Measurements from ENCODE around the gene CCDC137. TPM values are rescaled to one million over a fixed set of nuclear protein-coding genes. Genes with fewer than 3 reads are reported as not detected.
A peak's percentile ranks its signal among the peaks of the same experiment; 100 is the strongest.

CCDC137 gene
- total RNA-seq, 1 donor from 2014 or later, result 32.1 TPM

- Mint-ChIP-seq H3K4me3 (peak overlapping the region; percentile 96), H3K27ac (peak overlapping the region; percentile 86), H3K36me3 (peaks cover 3% of the 10 kb centered on the region), H3K4me1 (ENCODE audit: unreplicated experiment) (peaks cover 17% of the 10 kb centered on the region), H3K9me3 (no peaks in the 10 kb centered on the region), H3K27me3 (no peaks in the 10 kb centered on the region)
- TF ChIP-seq CTCF (conservative IDR thresholded peaks at IDR 0.05), result no peak
- DNase-seq (ENCODE audit: extremely low spot score, unreplicated experiment), result no peak
These were observed 520 bp upstream of the CCDC137 start for GRCh38 chr17:81666092-81666341.

- Mint-ChIP-seq H3K9me3 (no peaks in the 10 kb centered on the region), H3K27ac (no peak overlapping the region)
These were observed 1.2 kb downstream of the CCDC137 start for GRCh38 chr17:81667754-81668153.

GRCh38 chr17:81672504-81672903 lies 6.0 kb downstream of the CCDC137 start:
- no peak overlapping the region for H3K4me3 Mint-ChIP-seq
- DNase-seq (ENCODE audit: extremely low spot score, unreplicated experiment), result no peak
- H3K36me3 Mint-ChIP-seq, result peaks cover 3% of the 10 kb centered on the region
- H3K9me3 Mint-ChIP-seq, result no peaks in the 10 kb centered on the region
- no peaks in the 10 kb centered on the region for H3K27me3 Mint-ChIP-seq
- no peak for TF ChIP-seq CTCF (conservative IDR thresholded peaks at IDR 0.05)
- H3K4me1 Mint-ChIP-seq (ENCODE audit: unreplicated experiment), result peaks cover 18% of the 10 kb centered on the region
- no peak overlapping the region for H3K27ac Mint-ChIP-seq

More at GRCh38 chr17:81667754-81668153, 1.2 kb downstream of the CCDC137 start:
- no peak for DNase-seq (ENCODE audit: extremely low spot score, unreplicated experiment)
- H3K4me3 Mint-ChIP-seq, result peak overlapping the region; percentile 92
- H3K4me1 Mint-ChIP-seq (ENCODE audit: unreplicated experiment), result peaks cover 17% of the 10 kb centered on the region
- no peak for TF ChIP-seq CTCF (conservative IDR thresholded peaks at IDR 0.05)
- peaks cover 3% of the 10 kb centered on the region for H3K36me3 Mint-ChIP-seq
- no peaks in the 10 kb centered on the region for H3K27me3 Mint-ChIP-seq

GRCh38 chr17:81672954-81673353 lies 6.4 kb downstream of the CCDC137 start:
- Mint-ChIP-seq H3K9me3 (no peaks in the 10 kb centered on the region), H3K36me3 (peaks cover 3% of the 10 kb centered on the region), H3K27ac (no peak overlapping the region), H3K4me3 (no peak overlapping the region), H3K27me3 (no peaks in the 10 kb centered on the region), H3K4me1 (ENCODE audit: unreplicated experiment) (peaks cover 13% of the 10 kb centered on the region)
- no peak for TF ChIP-seq CTCF (conservative IDR thresholded peaks at IDR 0.05)
- DNase-seq (ENCODE audit: extremely low spot score, unreplicated experiment), result no peak

GRCh38 chr17:81673561-81674258 lies 7.2 kb downstream of the CCDC137 start:
- no peaks in the 10 kb centered on the region for H3K36me3 Mint-ChIP-seq
- H3K9me3 Mint-ChIP-seq, result no peaks in the 10 kb centered on the region
- H3K27ac Mint-ChIP-seq, result no peak overlapping the region
- TF ChIP-seq CTCF (conservative IDR thresholded peaks at IDR 0.05), result no peak
- peaks cover 8% of the 10 kb centered on the region for H3K4me1 Mint-ChIP-seq (ENCODE audit: unreplicated experiment)
- no peaks in the 10 kb centered on the region for H3K27me3 Mint-ChIP-seq
- DNase-seq (ENCODE audit: extremely low spot score, unreplicated experiment), result no peak
- no peak overlapping the region for H3K4me3 Mint-ChIP-seq

Measured in type B pancreatic cell (in vitro differentiated cells).